Measurements from ENCODE around the gene CACNA1D. TPM values are rescaled to one million over a fixed set of nuclear protein-coding genes. Genes with fewer than 3 reads are reported as not detected.
A peak's percentile ranks its signal among the peaks of the same experiment; 100 is the strongest.

The CACNA1D gene
- total RNA-seq, 1 experiment from 2014 or later = 1.1 TPM

GRCh38 chr3:53846134-53846850 lies 351.9 kb downstream of the CACNA1D start, which contains the start of the genes CHDH and IL17RB:
TSS of gene CHDH (minus strand) at chr3:53846419. CDS start at chr3:53824008, 22,411 bp downstream.
TSS of gene IL17RB (plus strand) at chr3:53846568. CDS start at chr3:53846589, 21 bp downstream.
- H3K27me3 ChIP-seq (ENCODE audit: insufficient read depth, low read length) = no peaks in the 10 kb centered on the region
- H3K9me2 ChIP-seq (ENCODE audit: insufficient read depth) = no peaks in the 10 kb centered on the region
- no peaks in the 10 kb centered on the region for H3K36me3 ChIP-seq (ENCODE audit: control insufficient read depth in 1 of 2, insufficient read depth in 2 of 2, low read length in 2 of 2)
- DNase-seq (ENCODE audit: low read depth, low spot score) (peak; percentile 38), ATAC-seq (peak; percentile 86)
- ChIA-PET RAD21 (ENCODE audit: low non-redundant PET in 1 of 2, low total read pairs in 2 of 2, uncharacterized antibody in 2 of 2, unreplicated experiment in 2 of 2) (no interaction called here), POLR2A (interaction anchor here (1.0 to 1.7 kb wide), 2 partner anchors 17 to 46 kb away, joined by 4 read pairs; partner anchors contain the start of gene SELENOK), CTCF (interaction anchor here (1.4 kb wide), 1 partner anchor 13 kb away, joined by 3 read pairs; no protein-coding TSS in a partner anchor)
- TF ChIP-seq POLR2A (IDR thresholded peaks at IDR 0.05; ENCODE audit: borderline replicate concordance, extremely low read depth, insufficient read depth, insufficient read length) (peak; percentile 37), JUND (IDR thresholded peaks at IDR 0.05) (no peak), MAX (IDR thresholded peaks at IDR 0.05) (peak; percentile 93), POLR2AphosphoS5 (IDR thresholded peaks at IDR 0.05; ENCODE audit: low read depth, low read length) (peak; percentile 73), CTCF (IDR thresholded peaks at IDR 0.05 in 2 of 3, conservative IDR thresholded peaks at IDR 0.05 in 1 of 3; ENCODE audit: borderline replicate concordance in 1 of 3, insufficient read depth in 1 of 3, low read depth in 2 of 3, low read length in 2 of 3) (no peak), CEBPB (IDR thresholded peaks at IDR 0.05; ENCODE audit: low read depth) (no peak), ZFX (IDR thresholded peaks at IDR 0.05) (peak; percentile 90), ELF1 (IDR thresholded peaks at IDR 0.05; ENCODE audit: borderline replicate concordance, low read depth) (no peak), TCF7L2 (IDR thresholded peaks at IDR 0.05; ENCODE audit: borderline replicate concordance, extremely low read depth, insufficient read depth, insufficient read length) (peak; percentile 72), ATF3 (IDR thresholded peaks at IDR 0.05) (no peak), EGR1 (IDR thresholded peaks at IDR 0.05; ENCODE audit: low read depth) (no peak), CBX3 (IDR thresholded peaks at IDR 0.05; ENCODE audit: low read depth) (peak; percentile 61; the same call in 1 of the 2 replicates)
- H3K9ac ChIP-seq (ENCODE audit: low read length) = peak within 1 kb of the TSS; percentile 83
- peak within 1 kb of the TSS; percentile 87 for H3K4me2 ChIP-seq (ENCODE audit: low read length)
- peaks cover 39 to 50% of the 10 kb centered on the region in 2 experiments for H3K4me1 ChIP-seq (ENCODE audit: control insufficient read depth in 1 of 2, insufficient read depth in 2 of 2, low read length in 2 of 2)
- no TSS peak for BruUV-seq (replicated peaks)
- no peaks in the 10 kb centered on the region for H4K20me1 ChIP-seq (ENCODE audit: insufficient read depth)
- peaks cover 6% of the 10 kb centered on the region; the same call in 1 of the 2 replicates for H3K79me2 ChIP-seq (ENCODE audit: insufficient read depth, low read length)
- H3K9me3 ChIP-seq (ENCODE audit: control insufficient read depth in 1 of 2, insufficient read depth in 1 of 2, low read depth in 1 of 2, low read length in 2 of 2) = no peaks in the 10 kb centered on the region
- peak within 1 kb of the TSS; percentile 56 for H2AFZ ChIP-seq (ENCODE audit: low read depth, low read length, poor library complexity, severe bottlenecking)
- H3K27ac ChIP-seq (ENCODE audit: low read depth, low read length) = peak within 1 kb of the TSS; percentile 83
- H3K4me3 ChIP-seq (replicated peaks in 1 of 2; ENCODE audit: low read depth in 1 of 2, low read length in 2 of 2) = peak within 1 kb of the TSS; percentile 45 to 72
- intact Hi-C loops (cut with micrococcal nuclease) = no loop called here

All from HCT116 (cell line).